ENCODE measurements around the gene NUP43. TPM values are rescaled to one million over a fixed set of nuclear protein-coding genes. Genes with fewer than 3 reads are reported as not detected.

The NUP43 gene
- total RNA-seq, 1 donor from 2014 or later = 107 TPM

- no peaks in the 10 kb centered on the region for H3K4me1 Mint-ChIP-seq
- DNase-seq (ENCODE audit: low spot score) = no peak
- H3F3A ChIP-seq (ENCODE audit: low read depth) = no peaks in the 10 kb centered on the region
- peaks cover 13% of the 10 kb centered on the region for H3K36me3 Mint-ChIP-seq
- H3K36me3 ChIP-seq = peaks cover 10% of the 10 kb centered on the region
- no peaks in the 10 kb centered on the region for H3K9me3 ChIP-seq (ENCODE audit: low read depth)
- no peaks in the 10 kb centered on the region for H3K27me3 ChIP-seq
- H3K4me2 ChIP-seq = no peak overlapping the region
- no peak overlapping the region for H2AFZ ChIP-seq (replicated peaks)
- no peak overlapping the region for H3K4me3 Mint-ChIP-seq
- no peak overlapping the region for H3K27ac ChIP-seq
- H3K27ac Mint-ChIP-seq = no peak overlapping the region
- H3K4me1 ChIP-seq = no peaks in the 10 kb centered on the region
- TF ChIP-seq EZH2phosphoT487 (IDR thresholded peaks at IDR 0.05) (no peak), CTCF (IDR thresholded peaks at IDR 0.05) (no peak), EZH2 (IDR thresholded peaks at IDR 0.05) (no peak)
- H4K20me1 ChIP-seq (ENCODE audit: low read depth) = no peaks in the 10 kb centered on the region
- no peak overlapping the region for H3K4me3 ChIP-seq
- H3K27me3 Mint-ChIP-seq (ENCODE audit: insufficient read depth, low read depth) = no peaks in the 10 kb centered on the region
- no peaks in the 10 kb centered on the region for H3K9me3 Mint-ChIP-seq
- no peak overlapping the region for H3K9ac ChIP-seq
- H3K79me2 ChIP-seq (ENCODE audit: low read depth) = no peaks in the 10 kb centered on the region
Observed at GRCh38 chr6:149733089-149733720, 13.1 kb downstream of the NUP43 start.

DNA sequence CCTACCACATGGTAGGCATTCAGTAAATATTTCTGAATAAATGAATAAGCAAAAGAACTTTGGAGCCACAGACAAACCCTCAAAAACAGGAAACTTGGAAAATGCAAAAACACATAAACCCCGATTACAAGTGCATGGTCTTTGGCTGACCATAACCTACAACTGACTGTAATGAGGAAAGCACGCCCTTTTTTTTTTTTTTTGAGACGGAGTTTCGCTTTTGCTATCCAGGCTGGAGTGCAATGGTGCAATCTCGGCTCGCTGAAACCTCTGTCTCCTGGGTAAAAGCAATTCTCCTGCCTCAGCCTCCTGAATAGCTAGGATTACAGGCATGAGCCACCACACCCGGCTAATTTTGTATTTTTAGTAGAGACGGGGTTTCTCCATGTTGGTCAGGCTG lies 16.5 kb downstream of the NUP43 start:
- H3K9me3 Mint-ChIP-seq = no peaks in the 10 kb centered on the region
- Histone ChIP-seq H4K20me1 (ENCODE audit: low read depth) (no peaks in the 10 kb centered on the region), H3K9ac (no peak overlapping the region), H3K9me3 (ENCODE audit: low read depth) (no peaks in the 10 kb centered on the region), H3K79me2 (ENCODE audit: low read depth) (no peaks in the 10 kb centered on the region), H2AFZ (replicated peaks) (no peak overlapping the region), H3K27ac (no peak overlapping the region), H3K4me3 (no peak overlapping the region), H3K4me1 (no peaks in the 10 kb centered on the region), H3F3A (ENCODE audit: low read depth) (no peaks in the 10 kb centered on the region), H3K36me3 (peaks cover 6% of the 10 kb centered on the region), H3K4me2 (no peak overlapping the region), H3K27me3 (no peaks in the 10 kb centered on the region)
- TF ChIP-seq EZH2 (IDR thresholded peaks at IDR 0.05) (no peak), CTCF (IDR thresholded peaks at IDR 0.05) (no peak), EZH2phosphoT487 (IDR thresholded peaks at IDR 0.05) (no peak)
- no peak overlapping the region for H3K4me3 Mint-ChIP-seq
- no peaks in the 10 kb centered on the region for H3K4me1 Mint-ChIP-seq
- no peak for DNase-seq (ENCODE audit: low spot score)
- H3K27me3 Mint-ChIP-seq (ENCODE audit: insufficient read depth, low read depth) = no peaks in the 10 kb centered on the region
- peaks cover 9% of the 10 kb centered on the region for H3K36me3 Mint-ChIP-seq
- H3K27ac Mint-ChIP-seq = no peak overlapping the region

DNA sequence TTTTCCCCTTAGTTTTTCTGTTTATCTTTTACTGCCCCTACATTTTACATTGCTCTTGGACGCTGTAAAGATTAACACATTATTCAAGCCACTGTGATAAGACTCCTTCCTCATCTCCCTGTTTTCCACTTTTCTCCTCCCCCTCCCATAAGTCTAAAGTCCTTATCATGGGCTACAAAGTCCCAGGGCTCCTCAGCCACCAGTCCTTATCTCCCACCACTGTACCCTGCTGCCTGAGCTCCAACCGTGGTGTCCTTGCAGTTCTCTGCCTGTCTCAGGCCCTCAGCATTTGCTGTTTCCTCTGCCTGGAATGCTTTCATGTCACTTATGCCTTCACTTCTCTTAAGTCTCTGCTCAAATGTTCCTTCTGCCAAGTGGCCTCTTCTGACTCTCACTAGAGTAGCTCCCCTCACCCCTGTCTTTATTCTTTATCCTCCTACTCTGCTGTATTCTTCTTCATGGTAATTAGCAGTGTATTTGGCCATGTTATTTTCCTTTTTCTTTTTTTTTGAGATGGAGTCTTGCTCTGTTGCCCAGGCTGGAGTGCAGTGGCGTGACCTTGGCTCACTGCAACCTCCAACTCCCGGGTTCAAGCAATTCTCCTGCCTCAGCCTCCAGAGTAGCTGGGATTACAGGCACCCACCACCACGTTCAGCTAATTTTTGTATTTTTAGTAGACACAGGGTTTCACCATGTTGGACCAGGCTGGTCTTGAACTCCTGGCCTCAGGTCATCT lies 17.7 kb downstream of the NUP43 start:
- Mint-ChIP-seq H3K4me3 (no peak overlapping the region), H3K4me1 (no peaks in the 10 kb centered on the region), H3K36me3 (peaks cover 9% of the 10 kb centered on the region), H3K27ac (no peak overlapping the region), H3K9me3 (no peaks in the 10 kb centered on the region), H3K27me3 (ENCODE audit: insufficient read depth, low read depth) (no peaks in the 10 kb centered on the region)
- Histone ChIP-seq H3K4me1 (no peaks in the 10 kb centered on the region), H3F3A (ENCODE audit: low read depth) (no peaks in the 10 kb centered on the region), H3K27me3 (no peaks in the 10 kb centered on the region), H3K4me2 (no peak overlapping the region), H4K20me1 (ENCODE audit: low read depth) (no peaks in the 10 kb centered on the region), H2AFZ (replicated peaks) (no peak overlapping the region), H3K9ac (no peak overlapping the region), H3K36me3 (peaks cover 6% of the 10 kb centered on the region), H3K27ac (no peak overlapping the region), H3K4me3 (no peak overlapping the region), H3K9me3 (ENCODE audit: low read depth) (no peaks in the 10 kb centered on the region), H3K79me2 (ENCODE audit: low read depth) (no peaks in the 10 kb centered on the region)
- no peak for TF ChIP-seq EZH2phosphoT487 (IDR thresholded peaks at IDR 0.05)
- no peak for TF ChIP-seq EZH2 (IDR thresholded peaks at IDR 0.05)
- no peak for TF ChIP-seq CTCF (IDR thresholded peaks at IDR 0.05)
- DNase-seq (ENCODE audit: low spot score) = no peak

Measured in neural progenitor cell (in vitro differentiated cells).